CD4-positive, alpha-beta T cell treated with Interleukin-6 for 4 hours (primary cell): ENCODE data around the gene XIRP2.

Experiments used
- DNase-seq: peaks from one replicate; pipeline ENCODE4 v3.0.0-alpha.2; 2020; ENCODE audit warnings: mixed read lengths

Gene XIRP2

DNA sequence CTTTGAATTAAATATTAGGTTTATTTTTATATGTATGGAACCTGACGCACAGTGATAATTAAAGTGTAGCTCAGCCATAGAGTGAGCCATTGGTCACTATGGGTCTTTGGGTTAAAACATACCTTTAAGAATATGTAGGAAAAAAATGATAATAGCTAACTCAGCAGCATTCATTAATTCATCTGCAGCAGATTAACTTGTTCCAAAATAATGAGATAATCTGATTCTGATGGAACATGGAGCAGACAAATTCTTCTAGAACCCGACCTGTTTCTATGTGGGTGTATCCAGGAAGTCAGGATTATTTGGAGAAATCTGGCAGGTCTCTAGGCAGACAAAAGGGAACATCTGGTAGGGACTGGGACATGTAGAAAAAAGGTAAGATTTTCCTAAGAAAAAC lies at the start of gene XIRP2:
Gene XIRP2, plus strand, starts transcription at position 301 of the 400 bp plus-strand sequence. CDS start 15,003 bp downstream, outside the sequence.
- no peak for DNase-seq

DNA sequence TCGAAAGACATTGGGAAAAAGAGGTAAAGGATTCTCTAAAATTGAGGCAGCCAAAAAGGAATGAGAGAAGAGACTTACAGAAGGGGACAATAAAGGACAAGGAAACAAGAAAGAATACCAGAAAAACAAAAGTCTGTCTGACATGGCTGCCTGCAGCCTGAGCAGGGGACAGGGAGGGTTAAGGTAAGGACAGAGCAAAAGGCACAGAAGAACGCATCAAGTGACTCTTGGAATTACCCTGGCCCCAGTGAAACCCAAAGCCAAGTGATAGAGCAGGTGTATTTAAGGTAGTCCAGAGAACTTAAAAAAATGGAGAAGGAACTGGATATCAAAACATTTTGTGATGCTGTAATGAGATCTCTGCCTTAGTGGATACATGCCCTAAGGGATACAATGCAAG lies 47.1 kb upstream of the XIRP2 start:
- no peak for DNase-seq

GRCh38 chr2:166841679-166842078 lies 46.6 kb upstream of the XIRP2 start:
- no peak for DNase-seq

DNA sequence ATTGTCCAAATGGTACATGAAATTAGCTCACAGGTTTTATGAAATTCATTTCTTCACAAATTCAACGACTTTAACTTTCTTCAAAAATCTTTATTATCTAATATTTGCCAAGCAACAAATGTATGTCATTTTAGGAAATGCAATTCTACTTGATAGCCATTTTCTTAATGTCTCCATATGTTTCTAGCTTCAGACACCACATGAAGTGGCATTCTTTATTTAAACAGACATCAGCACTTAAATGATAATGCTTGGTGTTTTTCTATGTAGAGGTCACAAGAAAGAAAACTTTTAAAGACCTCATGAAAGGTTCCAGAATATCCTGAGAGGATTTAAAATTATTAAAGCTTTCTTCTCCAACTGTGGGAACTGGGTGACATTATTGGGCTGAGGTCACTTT lies 44.2 kb upstream of the XIRP2 start:
- no peak for DNase-seq

GRCh38 chr2:166862468-166863132 lies 25.7 kb upstream of the XIRP2 start:
- no peak for DNase-seq

- DNase-seq, result no peak
These were observed 20.3 kb upstream of the XIRP2 start for GRCh38 chr2:166867874-166868514.

- no peak for DNase-seq
These were observed 17.9 kb upstream of the XIRP2 start for GRCh38 chr2:166870346-166870745.

DNA sequence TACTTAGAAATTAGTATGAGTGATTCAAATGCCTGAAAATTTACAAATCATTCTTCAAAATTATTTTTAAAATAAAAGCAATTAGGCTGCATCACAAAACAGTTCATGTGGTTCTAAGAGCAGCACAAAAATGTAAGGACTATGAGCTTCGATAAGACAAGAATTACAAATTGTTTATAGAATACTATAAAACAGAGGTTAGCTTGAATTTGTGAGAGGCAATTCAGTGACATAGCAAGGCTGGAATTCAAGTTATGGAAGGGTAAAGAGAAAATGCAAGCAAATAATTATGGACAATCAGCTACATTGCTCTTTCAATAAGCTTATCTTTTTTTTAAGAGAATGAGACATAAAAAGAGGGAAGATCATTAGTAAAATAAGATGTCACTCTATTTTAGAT lies 7.1 kb upstream of the XIRP2 start:
- DNase-seq, result no peak

GRCh38 chr2:166882851-166883250 lies 5.4 kb upstream of the XIRP2 start:
- DNase-seq, result no peak

DNA sequence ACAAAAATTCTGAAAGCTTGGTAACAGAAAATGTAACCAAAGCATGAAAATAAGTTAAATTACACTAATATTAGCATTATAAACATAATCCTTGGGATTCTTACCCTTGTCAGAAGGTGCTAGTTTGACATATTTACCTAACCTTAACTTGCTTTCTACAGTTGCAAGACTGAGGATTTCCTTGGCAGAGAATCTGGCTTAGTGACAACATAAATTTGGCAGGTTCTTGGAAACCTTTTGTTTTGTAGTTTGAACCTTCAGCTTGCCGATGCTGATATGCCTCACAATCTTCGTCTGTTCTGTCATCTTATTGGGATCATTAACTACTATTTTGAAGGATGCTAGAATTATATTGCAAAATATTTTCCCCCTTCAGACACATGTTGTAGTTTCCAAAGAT lies 3.4 kb downstream of the XIRP2 start:
- DNase-seq, result no peak

DNA sequence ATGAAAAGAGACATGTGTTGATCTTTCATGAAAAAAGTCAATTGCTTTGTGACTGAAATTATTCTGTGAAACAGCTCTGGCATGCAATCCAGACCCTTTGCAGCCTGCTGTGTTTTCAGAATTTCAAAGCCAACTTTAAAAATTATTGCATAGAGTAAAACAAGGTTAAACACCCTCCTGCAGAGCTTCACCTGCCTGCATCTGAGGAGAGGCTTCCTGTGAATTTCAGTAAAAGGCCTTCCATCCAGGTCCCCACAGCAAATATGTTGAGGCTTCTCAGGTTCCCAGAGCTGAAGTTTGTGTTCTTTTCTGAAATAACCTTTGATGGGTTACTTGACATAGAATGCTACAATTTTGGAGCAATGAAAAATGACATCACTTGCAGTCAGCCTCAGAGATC lies 4.1 kb downstream of the XIRP2 start:
- no peak for DNase-seq

DNA sequence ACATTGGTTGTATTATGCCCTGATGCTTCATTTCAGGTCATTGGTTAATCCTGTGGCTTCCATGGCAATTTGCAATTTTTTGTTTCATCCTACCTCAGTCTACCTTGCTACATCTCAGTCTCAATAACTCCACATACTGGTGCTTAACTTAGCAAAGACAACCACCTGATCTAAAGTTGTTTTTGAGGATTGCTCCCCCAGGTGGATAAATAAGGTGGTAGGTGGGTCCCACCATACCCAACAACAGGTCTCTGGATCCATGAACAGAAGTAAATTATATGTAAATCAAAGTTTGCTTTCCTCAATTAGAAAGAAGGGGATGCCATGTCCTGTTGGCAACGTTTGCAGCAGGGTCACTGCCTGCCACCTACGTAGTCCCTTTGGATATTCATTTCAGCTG lies 7.0 kb downstream of the XIRP2 start:
- no peak for DNase-seq

GRCh38 chr2:166897666-166898065 lies 9.4 kb downstream of the XIRP2 start:
- DNase-seq, result no peak

DNA sequence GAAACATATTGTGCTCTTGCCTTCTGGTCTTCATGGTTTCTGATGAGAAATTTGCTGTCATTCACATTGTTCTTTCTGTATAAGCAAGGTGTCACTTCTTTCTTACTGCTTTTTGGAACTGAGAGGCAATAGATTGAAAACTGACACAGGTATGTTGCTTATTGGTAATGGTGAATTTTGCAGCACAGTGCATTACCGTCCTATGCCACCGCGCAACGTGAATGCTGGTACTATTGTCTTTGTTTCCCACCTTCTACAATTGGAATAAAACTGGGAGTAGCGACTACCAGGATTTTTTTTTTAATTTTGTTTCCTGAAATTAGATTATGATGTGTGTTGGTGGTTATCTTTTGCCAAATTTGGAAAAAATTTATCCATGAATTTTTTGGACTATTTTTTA lies 11.4 kb downstream of the XIRP2 start:
- no peak for DNase-seq

DNA sequence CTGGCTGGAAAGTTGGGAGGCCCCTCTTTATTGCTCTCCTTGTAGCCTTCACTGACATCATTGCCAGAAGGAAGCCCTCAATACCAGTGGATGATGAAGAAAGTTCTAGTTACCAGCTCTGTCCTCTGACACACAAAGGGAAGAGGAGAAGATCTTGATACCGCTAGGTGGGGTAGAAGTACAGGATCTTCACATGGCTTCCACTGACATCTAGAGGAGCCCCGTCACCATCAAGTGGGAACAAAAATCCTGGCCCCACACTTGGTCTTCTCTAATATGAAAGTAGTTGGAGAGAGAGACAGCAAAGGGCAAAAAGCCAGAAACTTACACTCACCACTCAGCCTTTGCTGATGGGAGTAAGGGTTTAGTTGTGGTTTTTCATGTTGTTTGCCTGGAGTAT lies 12.4 kb downstream of the XIRP2 start:
- DNase-seq, result no peak

- DNase-seq, result no peak
These were observed 13.1 kb downstream of the XIRP2 start for GRCh38 chr2:166901336-166901735.

- no peak for DNase-seq
These were observed 28.7 kb downstream of the XIRP2 start for GRCh38 chr2:166916987-166917386.

- no peak for DNase-seq
These were observed 29.1 kb downstream of the XIRP2 start for GRCh38 chr2:166917415-166917814.

- no peak for DNase-seq
These were observed 33.1 kb downstream of the XIRP2 start for GRCh38 chr2:166921261-166921896.

- DNase-seq, result no peak
These were observed 36.7 kb downstream of the XIRP2 start for GRCh38 chr2:166924967-166925366.

GRCh38 chr2:166926657-166927056 lies 38.4 kb downstream of the XIRP2 start:
- DNase-seq, result no peak

DNA sequence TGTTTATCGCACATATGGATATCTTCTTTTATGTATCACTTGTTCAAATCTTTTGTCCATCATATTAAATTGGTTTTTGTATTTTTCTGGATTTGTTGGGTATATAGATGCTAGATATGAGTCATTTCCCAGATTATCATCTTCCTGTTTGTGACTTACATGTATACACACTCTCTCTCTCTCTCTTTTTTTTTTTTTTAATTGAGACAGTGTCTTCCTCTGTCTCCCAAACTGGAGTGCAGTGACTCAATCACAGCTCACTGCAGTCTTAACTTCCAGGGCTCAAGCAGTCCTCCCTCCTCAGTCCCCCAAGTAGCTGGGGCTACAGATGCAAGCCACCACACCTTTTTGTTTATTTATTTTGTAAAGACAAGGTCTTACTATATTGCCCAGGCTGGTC lies 43.8 kb downstream of the XIRP2 start:
- DNase-seq, result no peak

GRCh38 chr2:166934817-166935216 lies 46.5 kb downstream of the XIRP2 start:
- DNase-seq, result no peak

- no peak for DNase-seq
These were observed 54.1 kb downstream of the XIRP2 start for GRCh38 chr2:166942377-166942776.
